ENCODE measurements around the gene SLC38A5. TPM values are rescaled to one million over a fixed set of nuclear protein-coding genes. Genes with fewer than 3 reads are reported as not detected.
"Not testable (repeated sequence)": the region's sequence is repeated elsewhere in the genome, so short reads cannot be mapped to it uniquely, and the experiment has no call there.

The SLC38A5 gene
- 10.2 and 97.0 TPM in 2 replicates for total RNA-seq (ENCODE audit: low replicate concordance)

GRCh38 chrX:48470110-48470832 lies at the start of gene SLC38A5:
Gene SLC38A5 (minus strand): TSS chrX:48470260. CDS start chrX:48467924, 2,336 bp downstream.
- TF ChIP-seq, protein P1, sequence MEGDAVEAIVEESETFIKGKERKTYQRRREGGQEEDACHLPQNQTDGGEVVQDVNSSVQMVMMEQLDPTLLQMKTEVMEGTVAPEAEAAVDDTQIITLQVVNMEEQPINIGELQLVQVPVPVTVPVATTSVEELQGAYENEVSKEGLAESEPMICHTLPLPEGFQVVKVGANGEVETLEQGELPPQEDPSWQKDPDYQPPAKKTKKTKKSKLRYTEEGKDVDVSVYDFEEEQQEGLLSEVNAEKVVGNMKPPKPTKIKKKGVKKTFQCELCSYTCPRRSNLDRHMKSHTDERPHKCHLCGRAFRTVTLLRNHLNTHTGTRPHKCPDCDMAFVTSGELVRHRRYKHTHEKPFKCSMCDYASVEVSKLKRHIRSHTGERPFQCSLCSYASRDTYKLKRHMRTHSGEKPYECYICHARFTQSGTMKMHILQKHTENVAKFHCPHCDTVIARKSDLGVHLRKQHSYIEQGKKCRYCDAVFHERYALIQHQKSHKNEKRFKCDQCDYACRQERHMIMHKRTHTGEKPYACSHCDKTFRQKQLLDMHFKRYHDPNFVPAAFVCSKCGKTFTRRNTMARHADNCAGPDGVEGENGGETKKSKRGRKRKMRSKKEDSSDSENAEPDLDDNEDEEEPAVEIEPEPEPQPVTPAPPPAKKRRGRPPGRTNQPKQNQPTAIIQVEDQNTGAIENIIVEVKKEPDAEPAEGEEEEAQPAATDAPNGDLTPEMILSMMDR (IDR thresholded peaks at IDR 0.05; ENCODE audit: insufficient read depth, low read length) = no peak
- DNase-seq (ENCODE audit: low read depth) = no peak
- peak within 1 kb of the TSS; percentile 25 for H3K4me3 ChIP-seq (ENCODE audit: low read depth, low read length)

- DNase-seq (ENCODE audit: low read depth); H3K4me3 ChIP-seq (ENCODE audit: low read depth, low read length): not testable (repeated sequence)
Measured at GRCh38 chrX:48519481-48519880, 49.4 kb upstream of the SLC38A5 start.

DNA sequence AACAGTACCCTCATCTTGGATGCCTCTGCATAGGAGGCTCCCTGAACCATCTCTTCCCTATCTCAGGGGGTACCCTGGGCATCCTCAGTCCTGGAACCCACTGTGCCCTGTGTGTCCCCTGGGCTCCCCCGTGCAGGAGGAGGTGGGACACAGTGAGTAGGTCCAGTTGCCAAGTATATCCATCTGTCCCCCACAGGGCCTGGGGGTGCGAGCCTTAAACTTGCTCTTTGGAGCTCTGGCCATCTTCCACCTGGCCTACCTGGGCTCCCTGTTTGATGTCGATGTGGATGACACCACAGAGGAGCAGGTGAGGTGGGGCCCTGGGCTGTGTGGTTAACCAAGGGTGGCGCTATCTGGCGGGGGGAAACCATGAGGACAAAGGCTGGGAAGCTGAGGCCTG lies 46.9 kb upstream of the SLC38A5 start:
- TF ChIP-seq, protein P1 (IDR thresholded peaks at IDR 0.05; ENCODE audit: insufficient read depth, low read length) = no peak
- H3K4me3 ChIP-seq (ENCODE audit: low read depth, low read length) = no peak overlapping the region
- no peak for DNase-seq (ENCODE audit: low read depth)

GRCh38 chrX:48516285-48516684 lies 46.2 kb upstream of the SLC38A5 start:
- H3K4me3 ChIP-seq (ENCODE audit: low read depth, low read length) = no peak overlapping the region
- TF ChIP-seq, protein P1 (IDR thresholded peaks at IDR 0.05; ENCODE audit: insufficient read depth, low read length) = no peak
- DNase-seq (ENCODE audit: low read depth) = no peak

DNA sequence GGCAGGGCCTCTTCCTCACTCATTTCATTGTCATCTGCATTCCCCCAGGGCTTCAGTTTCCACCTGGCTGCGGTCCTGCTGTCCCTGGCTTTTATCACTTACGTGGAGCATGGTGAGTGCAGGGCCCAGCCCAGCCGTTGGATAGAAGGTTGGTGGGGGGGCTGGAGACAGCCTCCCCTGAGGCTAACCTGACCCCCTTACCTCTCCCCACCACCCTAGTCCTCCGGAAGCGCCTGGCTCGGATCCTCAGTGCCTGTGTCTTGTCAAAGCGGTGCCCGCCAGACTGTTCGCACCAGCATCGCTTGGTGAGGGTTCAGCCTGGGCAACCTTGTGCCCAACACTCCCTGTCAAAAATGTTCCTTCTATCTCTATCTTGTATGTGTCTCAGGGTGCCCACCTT lies 45.8 kb upstream of the SLC38A5 start:
- DNase-seq (ENCODE audit: low read depth) = no peak
- TF ChIP-seq, protein P1 (IDR thresholded peaks at IDR 0.05; ENCODE audit: insufficient read depth, low read length) = no peak
- no peak overlapping the region for H3K4me3 ChIP-seq (ENCODE audit: low read depth, low read length)

DNA sequence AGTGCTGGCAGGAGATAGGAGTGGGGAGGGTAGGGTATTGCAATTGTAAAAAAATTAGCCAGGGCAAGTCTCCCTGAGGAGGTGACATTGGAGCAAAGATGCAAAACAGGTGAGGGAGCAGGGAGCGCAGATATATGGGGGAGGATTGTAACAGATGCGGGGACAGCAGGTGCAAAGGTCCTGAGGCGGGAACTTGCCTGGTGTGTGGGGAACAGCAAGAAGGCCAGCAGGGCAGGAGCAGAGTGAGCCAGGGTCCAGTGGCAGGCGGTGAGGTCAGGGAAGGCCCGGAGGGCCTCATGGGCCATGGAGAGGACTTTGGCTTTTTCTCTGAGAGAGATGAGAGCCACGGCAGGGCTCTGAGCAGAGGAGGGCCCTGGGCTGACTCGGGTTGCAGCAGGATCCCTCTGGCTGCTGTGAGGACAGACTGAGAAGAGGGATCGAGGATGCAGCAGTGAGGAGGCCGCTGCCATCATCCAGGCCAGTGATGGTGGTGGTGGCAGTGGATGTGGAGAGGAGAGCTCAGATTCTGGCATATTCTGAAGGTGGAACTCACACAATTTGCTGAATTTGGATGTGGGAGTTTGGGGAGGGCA lies 44.9 kb upstream of the SLC38A5 start:
- no peak overlapping the region for H3K4me3 ChIP-seq (ENCODE audit: low read depth, low read length)
- TF ChIP-seq, protein P1 (IDR thresholded peaks at IDR 0.05; ENCODE audit: insufficient read depth, low read length) = no peak
- DNase-seq (ENCODE audit: low read depth) = no peak

- DNase-seq (ENCODE audit: low read depth) = no peak
- TF ChIP-seq, protein P1 (IDR thresholded peaks at IDR 0.05; ENCODE audit: insufficient read depth, low read length) = no peak
- no peak overlapping the region for H3K4me3 ChIP-seq (ENCODE audit: low read depth, low read length)
Measured at GRCh38 chrX:48514126-48514806, 44.2 kb upstream of the SLC38A5 start.

Measured in fibroblast of the aortic adventitia (primary cell).